Epidermal melanocyte (primary cell): ENCODE measurements around the gene ZNF440.
"Not testable (repeated sequence)": the region's sequence is repeated elsewhere in the genome, so short reads cannot be mapped to it uniquely, and the experiment has no call there.

Experiments
- DNase-seq: peaks from one replicate; pipeline ENCODE4 v3.0.0; 2011; ENCODE audit warnings: low spot score; ENCODE audit not compliant: insufficient read length

Gene ZNF440

GRCh38 chr19:11814029-11814699, at the start of gene ZNF440:
ZNF440 (plus strand) TSS chr19:11814273; CDS start chr19:11814448, 175 bp downstream.
- DNase-seq, result peak; percentile 99

- peak; percentile 94 for DNase-seq
Measured at GRCh38 chr19:11766597-11767591, 47.2 kb upstream of the ZNF440 start, which contains the start of gene ZNF441. ZNF441 (plus strand) TSS chr19:11767000; CDS start chr19:11767194, 194 bp downstream.

- DNase-seq, result no peak
Measured at GRCh38 chr19:11767633-11768133, 46.4 kb upstream of the ZNF440 start.

GRCh38 chr19:11769995-11770394, 44.1 kb upstream of the ZNF440 start:
- DNase-seq, result no peak

GRCh38 chr19:11771520-11771919, 42.6 kb upstream of the ZNF440 start:
- DNase-seq, result not testable (repeated sequence)

- DNase-seq, result not testable (repeated sequence)
Measured at GRCh38 chr19:11776669-11777068, 37.4 kb upstream of the ZNF440 start.

GRCh38 chr19:11780431-11781020, 33.5 kb upstream of the ZNF440 start:
- no peak for DNase-seq

GRCh38 chr19:11781295-11782057, 32.6 kb upstream of the ZNF440 start:
- DNase-seq, result no peak

GRCh38 chr19:11783767-11784166, 30.3 kb upstream of the ZNF440 start:
- no peak for DNase-seq

GRCh38 chr19:11784356-11784755, 29.7 kb upstream of the ZNF440 start:
- DNase-seq, result no peak

- no peak for DNase-seq
Measured at GRCh38 chr19:11787536-11787935, 26.5 kb upstream of the ZNF440 start.

- DNase-seq, result no peak
Measured at GRCh38 chr19:11792942-11793341, 21.1 kb upstream of the ZNF440 start.

GRCh38 chr19:11797491-11797890, 16.6 kb upstream of the ZNF440 start:
- peak; percentile 92 for DNase-seq

- peak; percentile 98 for DNase-seq
Measured at GRCh38 chr19:11798391-11799330, 15.4 kb upstream of the ZNF440 start, which contains the start of gene ZNF491. ZNF491 (plus strand) TSS chr19:11798523; CDS start chr19:11805954, 7,431 bp downstream.

- no peak for DNase-seq
Measured at GRCh38 chr19:11806354-11807098, 7.5 kb upstream of the ZNF440 start.

GRCh38 chr19:11807099-11807380, 7.0 kb upstream of the ZNF440 start:
- DNase-seq, result no peak

GRCh38 chr19:11813703-11814028, 407 bp upstream of the ZNF440 start:
- peak; percentile 17 for DNase-seq

- peak; percentile 17 for DNase-seq
Measured at GRCh38 chr19:11814700-11815035, 595 bp downstream of the ZNF440 start.

- DNase-seq, result no peak
Measured at GRCh38 chr19:11821474-11822109, 7.5 kb downstream of the ZNF440 start.
